Fibroblast of mammary gland (primary cell): ENCODE measurements around the gene BRSK2.

Experiments
- DNase-seq: peaks from one replicate; pipeline ENCODE4 v3.0.0-alpha.2; 2010; ENCODE audit warnings: low read depth
- H3K4me3 ChIP-seq: 2 replicates; pipeline ENCODE4 v1.5.1; 2011; ENCODE audit warnings: low read depth, mild to moderate bottlenecking, low read length, moderate library complexity; ENCODE audit not compliant: control insufficient read depth
- TF ChIP-seq, protein P1 (sequence below): conservative IDR thresholded peaks from 2 replicates; pipeline ENCODE4 v1.5.1; 2011; ENCODE audit warnings: low read depth, low read length, inconsistent platforms; ENCODE audit not compliant: control insufficient read depth, insufficient read depth

BRSK2 gene

DNA sequence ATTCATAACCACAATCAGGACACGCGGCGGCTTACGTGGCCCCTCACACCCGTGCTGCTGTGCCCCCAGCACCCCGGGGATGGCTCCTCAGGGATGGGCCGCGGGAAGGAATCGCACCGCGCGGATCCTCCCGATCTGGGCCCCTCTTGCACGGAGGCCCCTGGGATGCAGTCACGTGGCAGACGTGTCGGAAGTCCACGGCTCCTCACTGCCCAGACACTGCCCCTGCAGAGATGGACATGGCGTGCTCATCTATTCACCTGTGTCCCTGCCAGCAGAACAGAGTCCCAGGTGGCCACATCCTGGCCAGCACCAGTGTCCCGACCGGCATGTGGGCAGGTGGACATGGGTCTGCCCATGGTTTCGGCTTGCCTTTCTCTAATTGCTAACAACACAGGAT, 84.1 kb downstream of the BRSK2 start:
- TF ChIP-seq, protein P1, sequence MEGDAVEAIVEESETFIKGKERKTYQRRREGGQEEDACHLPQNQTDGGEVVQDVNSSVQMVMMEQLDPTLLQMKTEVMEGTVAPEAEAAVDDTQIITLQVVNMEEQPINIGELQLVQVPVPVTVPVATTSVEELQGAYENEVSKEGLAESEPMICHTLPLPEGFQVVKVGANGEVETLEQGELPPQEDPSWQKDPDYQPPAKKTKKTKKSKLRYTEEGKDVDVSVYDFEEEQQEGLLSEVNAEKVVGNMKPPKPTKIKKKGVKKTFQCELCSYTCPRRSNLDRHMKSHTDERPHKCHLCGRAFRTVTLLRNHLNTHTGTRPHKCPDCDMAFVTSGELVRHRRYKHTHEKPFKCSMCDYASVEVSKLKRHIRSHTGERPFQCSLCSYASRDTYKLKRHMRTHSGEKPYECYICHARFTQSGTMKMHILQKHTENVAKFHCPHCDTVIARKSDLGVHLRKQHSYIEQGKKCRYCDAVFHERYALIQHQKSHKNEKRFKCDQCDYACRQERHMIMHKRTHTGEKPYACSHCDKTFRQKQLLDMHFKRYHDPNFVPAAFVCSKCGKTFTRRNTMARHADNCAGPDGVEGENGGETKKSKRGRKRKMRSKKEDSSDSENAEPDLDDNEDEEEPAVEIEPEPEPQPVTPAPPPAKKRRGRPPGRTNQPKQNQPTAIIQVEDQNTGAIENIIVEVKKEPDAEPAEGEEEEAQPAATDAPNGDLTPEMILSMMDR: no peak
- no peak overlapping the region for H3K4me3 ChIP-seq
- DNase-seq: no peak

DNA sequence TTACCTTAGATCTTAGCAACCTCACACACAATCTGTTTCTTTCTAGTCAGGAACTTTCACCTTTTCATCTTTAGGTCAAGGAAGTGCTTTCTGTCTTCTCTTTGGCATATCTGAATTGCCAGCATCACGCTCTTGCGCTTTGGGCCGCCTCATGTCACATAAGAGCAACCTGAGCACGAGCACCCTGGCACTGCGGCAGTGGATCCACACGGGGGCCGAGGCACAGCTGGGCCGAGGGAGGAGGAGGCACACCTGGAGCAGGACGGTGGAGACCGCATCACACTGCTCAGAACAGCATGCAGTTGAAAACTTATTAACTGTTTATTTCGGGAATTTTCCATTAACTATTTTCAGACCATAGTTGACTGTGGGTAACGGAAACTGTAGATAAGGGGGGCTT, 86.1 kb downstream of the BRSK2 start:
- DNase-seq: no peak
- H3K4me3 ChIP-seq: no peak overlapping the region
- TF ChIP-seq, protein P1: no peak

DNA sequence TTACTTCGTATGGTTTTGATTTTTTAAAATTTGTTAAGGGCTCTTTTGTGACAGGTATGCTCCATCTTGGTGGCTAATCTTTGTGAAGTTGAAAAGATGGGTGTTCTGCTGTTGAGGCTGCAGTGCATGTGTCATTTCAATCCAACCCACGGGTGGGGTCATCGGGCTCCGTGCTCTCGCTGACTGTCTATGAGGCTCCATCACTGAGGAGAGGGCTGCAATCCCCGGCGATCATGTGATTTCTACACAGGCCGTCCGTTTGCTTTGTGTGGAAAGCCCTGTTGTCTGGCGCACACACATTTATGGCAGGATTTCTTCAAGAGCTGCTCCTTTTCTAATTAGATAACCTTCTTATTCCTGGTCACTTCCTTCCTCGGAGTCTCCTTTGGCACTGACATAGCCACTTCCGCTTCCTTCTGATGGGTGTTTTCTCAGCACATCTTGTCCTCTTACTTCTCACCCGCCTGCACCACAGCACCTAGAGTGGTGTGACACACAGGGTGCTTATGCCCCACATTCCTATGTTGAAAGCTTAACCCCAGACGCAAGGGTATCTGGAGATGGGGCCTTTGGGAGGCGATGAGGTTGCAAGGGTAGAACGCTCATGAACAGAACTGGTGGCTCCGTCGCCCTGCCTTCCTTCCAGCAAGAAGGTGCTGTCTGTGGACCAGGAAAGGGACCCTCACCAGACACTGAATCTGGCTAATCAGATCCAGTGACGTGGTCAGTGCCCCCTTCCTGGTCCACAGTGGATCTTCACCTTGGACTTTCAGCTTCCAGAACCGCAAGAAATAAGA, 87.4 kb downstream of the BRSK2 start:
- H3K4me3 ChIP-seq: no peak overlapping the region
- TF ChIP-seq, protein P1: no peak
- DNase-seq: no peak

DNA sequence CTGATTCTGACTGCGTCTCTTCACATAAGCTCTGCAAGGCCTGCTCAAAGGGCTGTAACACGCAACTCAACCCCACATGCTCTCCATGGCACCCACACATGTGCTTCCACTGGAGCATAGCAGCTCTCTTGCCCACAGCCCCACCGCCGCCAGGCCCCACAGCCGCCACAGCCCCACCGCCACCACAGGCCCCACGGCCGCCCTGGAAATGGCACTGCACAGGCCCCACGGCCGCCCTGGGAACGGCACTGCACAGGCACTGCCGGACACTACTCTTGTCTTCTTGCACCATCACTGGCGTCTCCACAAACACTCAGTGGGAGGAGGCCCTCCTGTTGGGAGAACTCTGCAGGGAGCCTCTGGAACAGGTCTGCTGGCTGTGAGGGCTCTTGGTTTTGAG, 88.3 kb downstream of the BRSK2 start:
- H3K4me3 ChIP-seq: no peak overlapping the region
- DNase-seq: no peak
- TF ChIP-seq, protein P1: no peak

DNA sequence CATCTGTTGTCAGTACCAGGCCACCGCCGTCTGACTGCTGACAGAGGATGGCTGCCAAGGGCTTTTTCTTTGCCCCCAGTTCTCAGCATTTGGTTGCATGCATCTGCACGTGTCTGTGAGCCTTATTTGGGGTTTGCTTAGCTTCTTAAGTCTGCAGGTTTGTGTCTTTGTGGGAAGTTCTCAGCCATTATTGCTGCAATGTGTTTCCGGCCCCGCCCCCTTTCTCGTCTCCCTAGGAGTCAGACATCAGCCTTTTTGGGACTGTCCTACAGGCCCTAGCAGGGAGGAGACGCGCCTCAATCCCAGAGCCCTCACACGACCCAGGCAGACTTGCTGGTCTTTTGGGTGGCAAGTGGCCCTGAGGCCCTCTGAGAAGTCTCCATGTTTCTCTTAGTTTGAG, 88.8 kb downstream of the BRSK2 start:
- TF ChIP-seq, protein P1: no peak
- no peak for DNase-seq
- no peak overlapping the region for H3K4me3 ChIP-seq

DNA sequence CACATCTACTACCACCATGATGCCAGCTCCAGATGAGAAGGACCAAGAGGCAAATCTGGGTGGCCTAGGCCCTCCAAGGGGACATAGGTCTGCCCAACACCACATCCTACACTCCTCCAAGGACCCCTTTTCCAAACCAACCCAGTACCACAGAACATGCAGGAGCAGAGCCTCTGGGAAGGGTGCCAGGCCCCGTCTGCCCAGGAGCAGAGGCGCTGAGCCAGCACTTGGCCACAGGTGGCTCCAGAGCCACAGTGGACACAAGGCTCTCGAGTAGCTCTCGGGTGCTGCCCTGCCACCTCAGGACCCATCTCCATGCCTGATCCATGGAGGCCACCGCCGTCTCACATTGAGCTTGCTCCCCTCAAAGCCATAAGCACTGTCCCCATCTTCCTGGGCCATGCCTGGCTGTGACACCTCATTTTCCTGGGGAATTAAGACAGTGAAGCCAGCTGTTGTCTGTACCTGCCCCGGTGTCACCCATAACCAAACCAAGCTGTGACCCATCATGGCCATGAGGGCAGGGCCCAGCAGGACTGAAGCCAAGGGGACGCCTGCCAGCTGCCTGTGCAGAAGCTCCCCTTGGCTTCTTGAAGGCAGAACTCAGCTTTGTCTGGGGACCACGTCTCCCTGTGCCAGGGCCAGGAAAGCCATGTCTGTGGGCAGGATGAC, 89.4 kb downstream of the BRSK2 start:
- H3K4me3 ChIP-seq: no peak overlapping the region
- DNase-seq: no peak
- TF ChIP-seq, protein P1: no peak
